Testis (tissue), 3 donors: ENCODE results near the gene SP3. TPM values are rescaled to one million over a fixed set of nuclear protein-coding genes. Genes with fewer than 3 reads are reported as not detected.

ENCODE experiments used
- DNase-seq: peaks from one replicate; pipeline ENCODE4 v3.0.0-alpha.2; 2019
- H3K27ac ChIP-seq, 2 donors: fragments of 200-600 bp; sonication (generic); one replicate each; pipeline ENCODE4 v1.5.1; 2019
- H3K27me3 ChIP-seq: fragments of 200-600 bp; sonication (generic); one replicate; pipeline ENCODE4 v1.5.1; 2019
- H3K36me3 ChIP-seq: fragments of 200-600 bp; sonication (generic); one replicate; pipeline ENCODE4 v1.5.1; 2017; ENCODE audit warnings: low read depth; ENCODE audit errors: missing control alignments
- H3K4me1 ChIP-seq: fragments of 200-600 bp; sonication (generic); one replicate; pipeline ENCODE4 v1.5.1; 2019
- H3K4me3 ChIP-seq, 2 donors: fragments of 200-600 bp; sonication (generic); one replicate each; pipeline ENCODE4 v1.5.1; 2017 to 2019
- H3K9me3 ChIP-seq: fragments of 200-600 bp; sonication (generic); one replicate; pipeline ENCODE4 v1.5.1; 2017
- POLR2A ChIP-seq: fragments of 450-650 bp; IDR thresholded peaks from one replicate; pipeline ENCODE4 v1.6.1; 2017; ENCODE audit warnings: antibody characterized with exemption, mild to moderate bottlenecking, moderate library complexity
- WGBS, 2 donors: methylation state at CpG; one replicate each; pipeline ENCODE4 v1.1.5; 2018; 5-methylcytosine and 5-hydroxymethylcytosine counted together
- intact Hi-C: fragments of 100-400 bp; cut with DNase I; formaldehyde crosslinking; loops from one replicate; pipeline ENCODE4 v1.15.1; 2023; ENCODE audit warnings: low total_unique reads
- polyA plus RNA-seq: library from polyadenylated mRNA; stranded (reverse); fragments of 350-450 nt; fragmentation: Illumina TruSeq; extraction: RNeasy Lipid Tissue Mini Kit (QIAGEN cat#74804); gene quantifications from one replicate; pipeline ENCODE4 v1.2.3, GENCODE V29; 2014; ENCODE audit warnings: low read depth, low replicate concordance; ENCODE audit not compliant: insufficient read depth
- total RNA-seq, 2 donors: library from RNA; depleted of rRNA; stranded (reverse); fragments of >200 nt; gene quantifications; one replicate each; pipeline ENCODE4 v1.2.3, GENCODE V29; 2016
- TF ChIP-seq, protein P1 (sequence below), 3 experiments: fragments of 450-650 bp in 2 of 3; fragments of 200-600 bp in 1 of 3; sonication (generic) in 1 of 3; IDR thresholded peaks; one replicate each; pipeline ENCODE4 v1.5.1; 2016 to 2019; ENCODE audit warnings: antibody characterized with exemption in 3 of 3, mild to moderate bottlenecking in 2 of 3, moderate library complexity in 1 of 3

The SP3 gene
- total and polyA plus RNA-seq, 3 donors from 2014 or later, result 48.1 to 142 (median 135) TPM

DNA sequence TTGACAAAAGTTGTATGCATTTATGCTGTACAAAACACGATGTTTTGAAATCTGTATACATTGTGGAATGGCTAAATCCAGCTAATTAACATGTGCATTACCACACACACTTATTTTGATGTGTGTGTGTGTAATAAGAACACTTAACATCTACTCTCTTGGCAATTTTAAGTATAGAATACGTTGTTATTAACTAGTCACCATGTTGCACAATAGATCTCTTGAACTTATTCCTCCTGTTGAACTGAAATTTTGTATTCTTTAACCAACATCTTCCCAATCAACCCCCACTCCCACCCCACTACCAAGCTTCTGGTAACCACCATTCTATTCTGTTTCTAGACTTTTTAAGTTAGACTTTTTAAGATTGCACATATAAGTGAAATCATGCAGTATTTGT, 16.3 kb upstream of the SP3 start:
- Histone ChIP-seq H3K4me1 (peaks cover 42% of the 10 kb centered on the region), H3K27ac (no peak overlapping the region), H3K27me3 (no peaks in the 10 kb centered on the region), H3K36me3 (no peaks in the 10 kb centered on the region), H3K4me3 (no peak overlapping the region), H3K9me3 (no peaks in the 10 kb centered on the region)
- 83 to 91% methylated on average over 2 of the region's 2 CpGs for WGBS, 2 donors
- DNase-seq, result no peak
- no peak for TF ChIP-seq POLR2A
- TF ChIP-seq, protein P1, sequence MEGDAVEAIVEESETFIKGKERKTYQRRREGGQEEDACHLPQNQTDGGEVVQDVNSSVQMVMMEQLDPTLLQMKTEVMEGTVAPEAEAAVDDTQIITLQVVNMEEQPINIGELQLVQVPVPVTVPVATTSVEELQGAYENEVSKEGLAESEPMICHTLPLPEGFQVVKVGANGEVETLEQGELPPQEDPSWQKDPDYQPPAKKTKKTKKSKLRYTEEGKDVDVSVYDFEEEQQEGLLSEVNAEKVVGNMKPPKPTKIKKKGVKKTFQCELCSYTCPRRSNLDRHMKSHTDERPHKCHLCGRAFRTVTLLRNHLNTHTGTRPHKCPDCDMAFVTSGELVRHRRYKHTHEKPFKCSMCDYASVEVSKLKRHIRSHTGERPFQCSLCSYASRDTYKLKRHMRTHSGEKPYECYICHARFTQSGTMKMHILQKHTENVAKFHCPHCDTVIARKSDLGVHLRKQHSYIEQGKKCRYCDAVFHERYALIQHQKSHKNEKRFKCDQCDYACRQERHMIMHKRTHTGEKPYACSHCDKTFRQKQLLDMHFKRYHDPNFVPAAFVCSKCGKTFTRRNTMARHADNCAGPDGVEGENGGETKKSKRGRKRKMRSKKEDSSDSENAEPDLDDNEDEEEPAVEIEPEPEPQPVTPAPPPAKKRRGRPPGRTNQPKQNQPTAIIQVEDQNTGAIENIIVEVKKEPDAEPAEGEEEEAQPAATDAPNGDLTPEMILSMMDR (IDR thresholded peaks at IDR 0.05), result no peak
- intact Hi-C loops, result no loop called here

DNA sequence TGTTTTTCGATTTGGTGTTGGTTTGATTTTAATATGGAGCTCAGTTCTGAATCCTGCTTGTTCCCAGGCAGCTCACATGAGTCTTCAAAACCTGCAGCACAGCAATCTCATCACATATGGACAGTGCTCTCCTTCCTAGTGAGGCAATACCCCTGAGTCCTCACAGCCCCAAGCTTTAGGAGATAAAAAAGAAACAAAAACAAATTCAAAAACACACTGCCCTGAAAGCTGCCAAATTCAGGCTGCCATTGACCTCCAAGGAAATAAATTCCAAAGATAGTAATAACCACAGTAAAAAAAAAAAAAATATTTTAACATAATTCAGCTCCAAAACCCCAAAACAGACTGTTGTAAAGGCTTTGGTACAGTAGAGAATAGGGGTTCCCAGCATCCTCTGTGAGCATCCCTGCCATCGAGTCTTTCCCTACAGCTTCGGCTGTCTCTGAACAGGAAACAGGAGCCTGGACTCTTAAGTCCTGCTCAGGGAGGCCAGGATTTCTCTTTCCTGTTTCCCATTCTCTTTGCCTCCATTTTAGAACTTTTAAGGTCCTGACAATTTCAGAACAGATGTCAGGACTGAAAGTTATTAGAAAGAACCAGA, 14.7 kb upstream of the SP3 start:
- intact Hi-C loops, result no loop called here
- WGBS, 2 donors, result 30 to 50% methylated on average over 3 of the region's 3 CpGs

DNA sequence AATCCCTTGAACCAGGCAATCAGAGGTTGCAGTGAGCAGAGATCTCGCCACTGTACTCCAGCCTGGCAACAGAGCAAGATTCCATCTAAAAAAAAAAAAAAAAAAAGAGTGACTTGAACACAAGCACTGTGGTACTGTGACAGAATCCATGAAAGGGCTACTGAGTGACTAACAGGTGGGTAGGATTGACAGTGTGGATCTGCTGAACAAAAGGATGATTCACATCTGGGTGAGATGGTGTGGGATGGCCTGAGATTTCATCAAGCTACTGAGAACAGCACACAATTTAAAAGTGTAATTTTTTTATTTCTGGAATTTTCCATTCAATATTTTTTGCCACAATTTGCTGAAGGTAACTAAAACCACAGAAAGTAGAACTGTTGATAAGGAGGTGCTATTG, 13.3 kb upstream of the SP3 start:
- no peak for TF ChIP-seq POLR2A
- Histone ChIP-seq H3K36me3 (no peaks in the 10 kb centered on the region), H3K27ac (no peak overlapping the region), H3K27me3 (no peaks in the 10 kb centered on the region), H3K4me1 (peaks cover 19% of the 10 kb centered on the region), H3K4me3 (no peak overlapping the region), H3K9me3 (no peaks in the 10 kb centered on the region)
- no peak for DNase-seq
- WGBS, 2 donors, result 80 to 89% methylated on average over 1 of the region's 1 CpG
- intact Hi-C loops, result no loop called here

More for the DNA sequence above, 14.7 kb upstream of the SP3 start:
- Histone ChIP-seq H3K27me3 (no peaks in the 10 kb centered on the region), H3K27ac (peak overlapping the region in 1 of 2 donors; percentile 20), H3K36me3 (no peaks in the 10 kb centered on the region), H3K4me3 (no peak overlapping the region), H3K4me1 (peaks cover 29% of the 10 kb centered on the region), H3K9me3 (no peaks in the 10 kb centered on the region)
- DNase-seq, result peak; percentile 52
- no peak for TF ChIP-seq POLR2A
- TF ChIP-seq, protein P1 (IDR thresholded peaks at IDR 0.05), result no peak

DNA sequence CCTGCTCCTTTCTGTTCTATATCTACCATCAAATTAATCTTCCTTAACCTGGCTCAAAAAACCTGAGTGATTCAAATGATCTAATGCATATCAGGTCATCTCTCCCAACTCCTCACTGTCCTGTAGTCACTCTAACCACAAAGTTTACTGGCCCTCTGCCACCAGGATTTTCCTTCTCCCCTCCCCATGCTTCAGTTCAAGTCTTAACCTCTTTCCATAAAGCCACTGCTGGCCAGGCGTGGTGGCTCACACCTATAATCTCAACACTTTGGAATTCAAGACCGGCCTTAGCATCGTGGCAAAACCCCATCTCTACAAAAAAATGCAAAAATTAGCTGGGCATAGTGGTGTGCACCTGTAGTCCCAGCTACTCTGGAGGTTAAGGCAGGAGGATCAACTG, 7.5 kb upstream of the SP3 start:
- Histone ChIP-seq H3K36me3 (no peaks in the 10 kb centered on the region), H3K27ac (no peak overlapping the region), H3K27me3 (no peaks in the 10 kb centered on the region), H3K4me3 (no peak overlapping the region), H3K9me3 (no peaks in the 10 kb centered on the region), H3K4me1 (no peaks in the 10 kb centered on the region)
- DNase-seq, result no peak
- TF ChIP-seq, protein P1 (IDR thresholded peaks at IDR 0.05), result no peak
- TF ChIP-seq POLR2A, result no peak
- intact Hi-C loops, result no loop called here
- WGBS, 2 donors, result 69 to 78% methylated on average over 3 of the region's 3 CpGs

DNA sequence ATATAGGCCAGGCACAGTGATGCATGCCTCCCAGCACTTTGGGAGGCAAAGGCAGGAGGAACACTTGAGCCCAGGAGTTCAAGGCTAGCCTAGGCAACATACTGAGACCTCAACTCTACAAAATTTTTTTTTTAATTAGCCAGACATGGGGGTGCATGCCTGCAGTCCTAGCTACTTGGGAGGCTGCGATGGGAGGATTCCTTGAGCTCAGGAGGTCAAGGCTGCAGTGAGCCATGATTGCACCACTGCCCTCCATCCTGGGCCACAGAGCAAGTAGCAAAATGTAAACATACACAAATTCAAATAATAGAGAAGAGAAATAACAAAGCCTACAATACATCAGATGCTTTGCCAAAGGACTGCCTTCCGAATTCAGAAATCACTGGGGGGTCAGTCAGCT, 7.0 kb upstream of the SP3 start:
- H3K9me3 ChIP-seq, result no peaks in the 10 kb centered on the region
- no peak for DNase-seq
- intact Hi-C loops, result no loop called here
- H3K27me3 ChIP-seq, result no peaks in the 10 kb centered on the region
- H3K4me3 ChIP-seq, result no peak overlapping the region
- no peak overlapping the region for H3K27ac ChIP-seq
- no peaks in the 10 kb centered on the region for H3K4me1 ChIP-seq
- no peaks in the 10 kb centered on the region for H3K36me3 ChIP-seq
- TF ChIP-seq, protein P1 (IDR thresholded peaks at IDR 0.05), result no peak
- no peak for TF ChIP-seq POLR2A
- WGBS, 2 donors, result 69 to 78% methylated on average over 2 of the region's 2 CpGs
